Measurements from ENCODE around the gene LIMS2.

DNA sequence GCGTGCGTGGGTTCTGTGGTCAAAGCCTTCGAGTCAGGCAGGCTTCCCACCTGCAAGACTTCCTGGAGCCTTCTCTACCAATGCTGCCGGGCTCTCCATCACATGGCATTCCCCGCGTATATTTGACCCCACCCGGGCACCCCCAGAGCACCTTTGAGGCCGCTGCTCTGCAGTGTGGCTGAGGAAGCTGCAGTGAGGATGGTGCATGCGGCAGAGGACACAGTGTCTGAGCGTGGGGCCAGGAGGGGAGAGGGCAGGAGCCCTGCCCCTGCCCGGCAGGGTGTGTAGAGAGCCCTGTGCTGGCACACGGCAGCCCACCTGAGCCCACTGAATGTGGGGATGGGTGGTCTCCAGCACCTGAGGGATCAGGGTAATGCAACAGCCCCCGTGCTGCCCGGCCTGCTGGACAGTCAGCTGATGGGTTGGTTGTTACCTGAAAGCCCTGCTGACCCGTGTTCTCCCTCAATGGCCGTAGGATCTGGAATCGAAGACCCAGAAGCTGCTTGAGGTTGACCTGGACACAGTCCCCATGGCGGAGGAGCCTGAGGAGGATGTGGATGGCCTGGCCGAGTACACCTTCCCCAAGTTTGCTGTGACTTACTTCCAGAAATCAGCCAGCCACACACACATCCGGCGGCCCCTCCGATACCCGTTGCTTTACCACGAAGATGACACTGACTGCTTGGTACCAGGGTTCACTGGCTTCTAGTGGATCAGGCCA is 66.1 kb downstream of the LIMS2 start:
- TF ChIP-seq, protein P1, sequence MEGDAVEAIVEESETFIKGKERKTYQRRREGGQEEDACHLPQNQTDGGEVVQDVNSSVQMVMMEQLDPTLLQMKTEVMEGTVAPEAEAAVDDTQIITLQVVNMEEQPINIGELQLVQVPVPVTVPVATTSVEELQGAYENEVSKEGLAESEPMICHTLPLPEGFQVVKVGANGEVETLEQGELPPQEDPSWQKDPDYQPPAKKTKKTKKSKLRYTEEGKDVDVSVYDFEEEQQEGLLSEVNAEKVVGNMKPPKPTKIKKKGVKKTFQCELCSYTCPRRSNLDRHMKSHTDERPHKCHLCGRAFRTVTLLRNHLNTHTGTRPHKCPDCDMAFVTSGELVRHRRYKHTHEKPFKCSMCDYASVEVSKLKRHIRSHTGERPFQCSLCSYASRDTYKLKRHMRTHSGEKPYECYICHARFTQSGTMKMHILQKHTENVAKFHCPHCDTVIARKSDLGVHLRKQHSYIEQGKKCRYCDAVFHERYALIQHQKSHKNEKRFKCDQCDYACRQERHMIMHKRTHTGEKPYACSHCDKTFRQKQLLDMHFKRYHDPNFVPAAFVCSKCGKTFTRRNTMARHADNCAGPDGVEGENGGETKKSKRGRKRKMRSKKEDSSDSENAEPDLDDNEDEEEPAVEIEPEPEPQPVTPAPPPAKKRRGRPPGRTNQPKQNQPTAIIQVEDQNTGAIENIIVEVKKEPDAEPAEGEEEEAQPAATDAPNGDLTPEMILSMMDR (conservative IDR thresholded peaks at IDR 0.05; ENCODE audit: low read length) = no peak
- TF ChIP-seq EZH2phosphoT487 (IDR thresholded peaks at IDR 0.05; ENCODE audit: borderline replicate concordance, low read depth, low read length) = no peak
